HG02973 (cell line): ENCODE data around the gene FAM120B.
"Not testable (repeated sequence)": the region's sequence is repeated elsewhere in the genome, so short reads cannot be mapped to it uniquely, and the experiment has no call there.

ENCODE experiments used
- ATAC-seq: cut with Tn5 transposase; IDR thresholded peaks from one replicate; pipeline ENCODE4 v1.9.1; 2021; ENCODE audit warnings: moderate library complexity; ENCODE audit not compliant: unreplicated experiment

The FAM120B gene

GRCh38 chr6:170355190-170355589, 48.6 kb downstream of the FAM120B start:
- not testable (repeated sequence) for ATAC-seq

GRCh38 chr6:170355661-170356060, 49.1 kb downstream of the FAM120B start:
- ATAC-seq = no peak

- no peak for ATAC-seq
Measured at GRCh38 chr6:170357812-170358211, 51.3 kb downstream of the FAM120B start.

- no peak for ATAC-seq
Measured at GRCh38 chr6:170358496-170358895, 51.9 kb downstream of the FAM120B start.

DNA sequence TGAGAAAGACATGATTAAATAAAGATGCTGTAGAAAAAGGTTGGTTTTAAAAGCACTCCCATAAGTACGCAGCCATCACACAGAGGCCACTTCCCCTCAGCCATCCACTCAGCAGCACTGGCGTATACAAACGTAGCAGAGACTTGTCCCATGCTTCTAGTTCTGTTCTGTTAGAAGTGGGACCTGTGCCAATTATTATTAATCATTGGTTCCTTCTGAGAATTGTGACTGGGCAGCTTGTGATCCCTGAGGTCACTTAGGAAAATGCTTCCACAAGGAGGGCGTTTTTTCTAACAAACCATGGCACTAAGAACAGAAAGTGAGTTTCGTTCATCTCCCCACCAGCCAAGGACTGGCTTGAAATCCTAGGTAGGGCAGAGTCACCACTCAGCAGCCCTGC, 53.9 kb downstream of the FAM120B start:
- no peak for ATAC-seq

- ATAC-seq = no peak
Measured at GRCh38 chr6:170361335-170361734, 54.8 kb downstream of the FAM120B start.

GRCh38 chr6:170362121-170362520, 55.6 kb downstream of the FAM120B start:
- ATAC-seq = no peak

- no peak for ATAC-seq
Measured at GRCh38 chr6:170363255-170363654, 56.7 kb downstream of the FAM120B start.

GRCh38 chr6:170365121-170365520, 58.6 kb downstream of the FAM120B start:
- ATAC-seq = no peak

DNA sequence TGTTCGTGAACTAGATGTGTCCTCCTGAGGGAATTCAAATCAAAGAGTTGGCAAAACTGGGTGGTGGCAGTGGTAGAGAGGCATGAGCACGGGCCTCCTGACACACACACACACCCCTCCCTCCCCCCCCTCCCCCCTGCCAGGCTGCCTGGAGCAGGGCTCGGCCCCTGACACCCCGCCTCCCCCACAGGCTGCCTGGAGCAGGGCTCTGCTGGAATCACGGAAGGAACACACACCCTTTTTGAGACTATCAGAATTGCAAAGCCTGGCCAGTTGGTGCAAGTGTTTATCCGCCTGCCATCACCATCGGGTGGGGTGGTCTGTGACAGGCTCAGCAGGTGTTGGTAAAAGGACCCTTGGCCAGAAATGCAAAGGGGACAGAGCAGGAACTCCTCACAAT, 59.0 kb downstream of the FAM120B start:
- ATAC-seq = no peak

DNA sequence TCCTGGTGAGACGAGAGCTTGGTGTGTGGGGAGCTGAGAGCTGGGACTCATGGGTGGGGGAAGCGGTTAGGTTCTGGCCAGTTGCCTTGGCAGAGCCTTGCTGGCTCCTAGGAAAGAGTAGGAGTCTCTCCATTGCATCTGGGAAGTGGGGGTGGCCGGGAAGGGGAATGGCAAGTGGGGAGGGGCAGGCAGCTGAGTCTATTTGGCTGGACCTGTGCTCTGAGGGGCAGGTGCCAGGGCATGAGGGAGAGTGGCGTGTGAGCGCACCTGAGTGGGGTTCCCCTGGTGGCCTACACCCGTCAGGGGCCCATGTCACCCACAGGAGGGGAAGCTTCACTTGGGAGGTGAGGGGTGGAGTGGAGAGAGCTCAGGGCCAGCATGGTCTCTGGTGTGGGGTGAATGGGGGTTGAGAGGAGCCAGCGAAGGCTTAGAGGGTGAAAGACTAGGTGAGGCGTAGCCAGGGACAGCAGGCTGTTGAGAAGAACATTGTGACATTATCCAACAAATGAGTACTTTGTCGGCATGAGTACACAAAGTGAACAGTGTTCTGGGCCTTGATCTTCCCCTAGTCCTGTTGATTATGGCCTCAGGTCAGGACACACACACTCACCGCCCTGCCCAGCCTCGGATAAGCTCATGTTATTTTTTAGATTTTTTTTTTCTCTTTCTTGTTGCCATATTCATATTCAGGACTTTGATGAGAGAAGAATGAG, 59.8 kb downstream of the FAM120B start:
- ATAC-seq = no peak

- ATAC-seq = no peak
Measured at GRCh38 chr6:170367241-170367640, 60.7 kb downstream of the FAM120B start.

DNA sequence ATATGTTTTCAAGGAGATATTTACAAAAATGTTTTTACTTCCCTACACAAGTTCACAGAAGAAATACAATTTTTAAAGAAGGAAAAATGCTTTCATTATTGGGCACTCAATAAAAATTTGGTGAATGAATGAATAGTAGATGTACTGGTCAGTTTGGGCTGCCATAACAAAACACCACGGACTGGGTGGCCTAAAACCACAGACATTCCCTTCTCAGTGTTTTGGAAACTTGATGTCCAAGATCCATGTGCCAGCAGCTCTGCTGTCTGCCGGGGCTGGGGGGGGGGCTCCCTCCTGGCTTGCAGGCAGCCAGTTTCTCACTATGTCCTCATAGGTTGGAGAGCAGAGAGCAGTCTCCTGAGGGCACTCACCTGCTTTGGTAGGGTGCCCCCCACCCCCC, 62.0 kb downstream of the FAM120B start:
- no peak for ATAC-seq

GRCh38 chr6:170369403-170369802, 62.8 kb downstream of the FAM120B start:
- ATAC-seq = no peak

DNA sequence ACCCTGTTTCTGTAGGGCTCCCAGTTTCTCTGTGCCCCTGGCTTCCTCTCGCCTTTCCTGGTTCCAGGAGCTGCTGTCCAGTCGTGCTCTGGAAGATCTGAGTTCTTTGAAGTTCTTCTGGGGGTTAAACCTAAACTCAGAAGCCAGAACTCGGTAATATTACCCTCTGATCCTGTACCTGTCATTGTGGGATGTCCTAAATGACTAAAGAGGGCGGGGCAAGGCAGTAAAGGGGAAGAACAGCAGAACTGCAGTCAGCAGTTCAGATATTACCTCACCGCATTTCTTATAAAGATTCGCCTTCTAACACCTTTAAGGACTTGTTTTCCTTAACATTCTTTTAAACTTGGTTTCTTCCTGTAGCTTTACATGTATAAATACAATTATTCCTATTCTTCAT, 63.9 kb downstream of the FAM120B start:
- peak; percentile 56 for ATAC-seq

DNA sequence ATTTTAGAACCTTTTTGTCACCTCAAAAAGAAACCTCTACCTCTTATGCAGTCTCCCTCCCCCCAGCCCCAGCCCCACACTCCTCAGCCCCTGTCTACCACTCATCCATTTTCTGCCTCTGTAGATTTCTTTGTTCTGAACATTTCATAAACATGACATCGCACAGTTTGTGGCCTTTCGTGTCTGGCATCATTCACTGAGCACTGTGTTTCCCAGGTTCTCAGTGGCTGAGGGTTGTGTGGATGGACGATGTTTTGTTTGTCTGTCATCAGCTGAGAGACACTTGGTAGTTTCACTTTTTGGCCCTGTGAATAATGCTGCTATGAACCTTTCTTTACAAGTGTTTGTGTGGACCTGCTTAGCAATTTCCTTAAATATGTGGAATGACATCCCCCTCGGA, 64.5 kb downstream of the FAM120B start:
- no peak for ATAC-seq

GRCh38 chr6:170371588-170371987, 65.0 kb downstream of the FAM120B start:
- no peak for ATAC-seq

GRCh38 chr6:170372380-170373325, 66.1 kb downstream of the FAM120B start:
- ATAC-seq = no peak

- ATAC-seq = no peak
Measured at GRCh38 chr6:170374571-170375444, 68.2 kb downstream of the FAM120B start.

DNA sequence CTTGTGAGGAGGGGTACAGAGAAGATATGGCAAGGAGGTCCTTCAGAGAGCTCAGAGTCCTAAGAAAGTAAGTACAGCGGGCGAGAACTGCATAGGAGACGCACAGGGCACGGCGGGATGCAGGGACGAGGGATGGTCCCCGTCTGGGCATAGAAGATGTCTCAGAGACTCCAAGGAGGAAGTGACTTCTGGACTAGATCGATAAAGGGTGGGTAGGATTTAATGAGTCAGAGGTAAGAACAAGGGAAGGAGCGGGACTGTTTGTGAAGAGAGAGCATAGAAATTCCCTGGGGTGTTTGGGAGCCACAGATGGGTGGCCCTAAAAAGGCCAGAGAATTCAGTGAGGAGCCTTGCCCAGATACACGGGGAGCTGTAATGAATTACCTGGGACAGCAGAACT, 69.1 kb downstream of the FAM120B start:
- ATAC-seq = no peak

GRCh38 chr6:170376386-170377043, 70.0 kb downstream of the FAM120B start:
- no peak for ATAC-seq
